ENCODE data around the gene EVI5.

EVI5 gene

DNA sequence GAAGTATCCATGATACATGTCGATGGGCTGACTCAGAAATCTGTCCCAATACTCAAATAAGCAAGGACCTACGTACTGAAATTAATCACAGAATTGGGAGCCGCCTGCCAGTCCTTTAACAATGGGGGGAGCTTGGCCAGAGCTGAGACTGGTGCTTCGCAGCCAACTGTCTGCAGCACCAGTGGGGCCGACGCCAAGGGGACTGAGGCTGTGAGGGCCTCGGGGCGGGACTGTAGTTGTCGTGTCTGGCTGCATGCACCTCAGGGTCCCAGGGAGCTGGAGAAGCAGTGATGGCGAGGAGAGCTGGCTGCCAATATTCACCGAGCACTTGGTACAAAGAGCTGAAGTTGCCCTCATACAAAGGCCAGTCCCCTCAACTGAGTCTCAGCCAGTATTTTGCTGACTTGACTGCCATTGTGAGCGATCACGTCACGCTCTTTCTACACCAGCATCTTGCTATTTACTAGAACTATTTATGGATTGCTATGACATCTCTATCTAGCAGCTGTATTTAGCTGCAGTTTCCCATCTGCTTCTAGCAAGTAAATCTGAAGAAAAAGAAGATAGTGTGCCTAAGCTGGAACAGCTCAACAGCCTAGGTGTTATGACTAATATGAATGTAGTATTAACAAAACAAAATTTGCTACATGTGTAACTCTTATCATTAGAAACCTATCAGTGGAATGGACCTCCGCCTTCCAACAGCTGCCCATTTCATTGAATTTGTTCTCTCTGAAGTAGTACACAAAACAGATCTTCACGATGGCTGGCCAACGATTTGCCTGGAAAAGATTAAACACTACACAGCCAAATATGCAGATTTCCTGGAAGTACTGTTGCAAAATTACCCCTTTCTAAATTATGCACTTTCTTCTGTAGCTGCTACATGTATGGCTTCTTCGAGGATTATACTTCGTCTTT lies 29.1 kb downstream of the EVI5 start:
- ChIA-PET POLR2A (interaction anchor here (1.6 kb wide), 1 partner anchor 76 kb away, joined by 7 read pairs; the partner anchor contains the start of gene RPL5), CTCF (interaction anchor here (0.7 to 1.2 kb wide), 2 partner anchors 19 to 76 kb away, joined by 3 read pairs; partner anchors contain the start of gene RPL5)
- no peak for DNase-seq (ENCODE audit: extremely low spot score)
- TF ChIP-seq LEF1 (IDR thresholded peaks at IDR 0.05; ENCODE audit: borderline replicate concordance) (no peak), FOXK2 (IDR thresholded peaks at IDR 0.05) (no peak), L3MBTL2 (conservative IDR thresholded peaks at IDR 0.05) (no peak), BHLHE40 (IDR thresholded peaks at IDR 0.05; ENCODE audit: borderline replicate concordance) (no peak), ZNF384 (IDR thresholded peaks at IDR 0.05) (no peak), TARDBP (IDR thresholded peaks at IDR 0.05) (no peak), NFRKB (IDR thresholded peaks at IDR 0.05) (no peak)
- TF ChIP-seq, protein P1, sequence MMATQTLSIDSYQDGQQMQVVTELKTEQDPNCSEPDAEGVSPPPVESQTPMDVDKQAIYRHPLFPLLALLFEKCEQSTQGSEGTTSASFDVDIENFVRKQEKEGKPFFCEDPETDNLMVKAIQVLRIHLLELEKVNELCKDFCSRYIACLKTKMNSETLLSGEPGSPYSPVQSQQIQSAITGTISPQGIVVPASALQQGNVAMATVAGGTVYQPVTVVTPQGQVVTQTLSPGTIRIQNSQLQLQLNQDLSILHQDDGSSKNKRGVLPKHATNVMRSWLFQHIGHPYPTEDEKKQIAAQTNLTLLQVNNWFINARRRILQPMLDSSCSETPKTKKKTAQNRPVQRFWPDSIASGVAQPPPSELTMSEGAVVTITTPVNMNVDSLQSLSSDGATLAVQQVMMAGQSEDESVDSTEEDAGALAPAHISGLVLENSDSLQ (IDR thresholded peaks at IDR 0.05) = no peak

DNA sequence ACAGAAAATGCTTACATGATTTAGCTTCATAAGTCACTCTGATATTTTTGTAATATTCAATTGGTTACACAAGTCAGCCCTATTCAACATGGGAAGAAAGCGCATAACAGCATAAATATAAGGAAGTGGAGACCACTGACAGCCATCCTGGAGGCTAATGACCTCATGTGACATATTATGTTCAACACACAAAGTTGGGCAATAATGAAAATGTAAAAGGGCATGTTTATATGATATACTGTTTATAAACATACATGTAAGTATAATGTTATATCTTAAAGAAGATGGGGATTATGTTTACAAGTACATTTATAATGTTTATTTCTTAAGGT lies 30.2 kb downstream of the EVI5 start:
- CTCF ChIA-PET = interaction anchor here (1.2 kb wide), 1 partner anchor 77 kb away, joined by 3 read pairs; the partner anchor contains the start of gene RPL5
- TF ChIP-seq CTBP1 (IDR thresholded peaks at IDR 0.05; ENCODE audit: borderline replicate concordance) (no peak), ARNT (IDR thresholded peaks at IDR 0.05) (no peak), ZNF384 (IDR thresholded peaks at IDR 0.05) (no peak), SP1 (IDR thresholded peaks at IDR 0.05) (no peak), L3MBTL2 (conservative IDR thresholded peaks at IDR 0.05) (no peak), BHLHE40 (IDR thresholded peaks at IDR 0.05; ENCODE audit: borderline replicate concordance) (no peak)
- no peak for DNase-seq (ENCODE audit: extremely low spot score)
- POLR2A ChIA-PET = interaction anchor here (0.7 to 2.6 kb wide), 2 partner anchors 30 to 77 kb away, joined by 3 to 9 read pairs; partner anchors contain the start of genes EVI5 and RPL5

DNA sequence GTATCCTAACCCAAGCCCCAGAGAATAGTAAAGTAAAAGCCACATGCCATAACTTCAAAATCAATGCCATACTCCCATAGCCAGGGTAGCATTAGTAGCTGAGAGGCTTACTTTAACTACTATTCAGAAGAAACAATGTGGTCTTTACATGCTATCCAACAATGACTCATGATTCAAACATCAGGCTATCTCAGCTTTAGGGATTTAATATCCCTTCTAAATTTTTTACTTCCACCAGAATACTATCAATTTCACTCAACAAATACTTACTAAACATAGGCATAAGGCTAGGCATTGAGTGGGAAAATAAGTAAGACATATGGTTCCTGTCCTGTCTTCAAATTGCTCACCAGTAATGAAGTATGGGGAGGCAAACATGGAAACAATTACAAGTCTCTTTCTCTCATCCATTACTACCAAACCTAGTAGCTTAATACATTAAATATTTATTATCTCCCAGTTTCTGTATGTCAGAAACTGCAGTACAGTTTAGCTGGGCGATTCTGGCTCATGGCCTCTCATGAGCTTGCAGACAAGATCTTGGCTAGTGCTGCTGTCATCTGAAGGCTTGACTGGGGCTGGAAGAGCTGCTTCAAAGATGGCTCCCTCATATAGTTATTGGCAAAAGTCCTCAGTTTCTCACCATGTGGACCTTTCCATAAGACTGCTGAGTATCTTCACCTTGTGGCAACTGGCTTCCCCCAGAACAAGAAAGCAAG lies 30.7 kb downstream of the EVI5 start:
- TF ChIP-seq CTBP1 (IDR thresholded peaks at IDR 0.05; ENCODE audit: borderline replicate concordance) (no peak), ARNT (IDR thresholded peaks at IDR 0.05) (no peak), FOXA1 (IDR thresholded peaks at IDR 0.05) (no peak), FOXM1 (IDR thresholded peaks at IDR 0.05; ENCODE audit: borderline replicate concordance) (no peak), ZNF384 (IDR thresholded peaks at IDR 0.05) (no peak), NFRKB (IDR thresholded peaks at IDR 0.05) (no peak), HDGF (IDR thresholded peaks at IDR 0.05; ENCODE audit: borderline replicate concordance) (no peak), BHLHE40 (IDR thresholded peaks at IDR 0.05; ENCODE audit: borderline replicate concordance) (no peak), LEF1 (IDR thresholded peaks at IDR 0.05; ENCODE audit: borderline replicate concordance) (no peak), SUZ12 (IDR thresholded peaks at IDR 0.05) (no peak), TARDBP (IDR thresholded peaks at IDR 0.05) (no peak), FOXK2 (IDR thresholded peaks at IDR 0.05) (no peak), SP1 (IDR thresholded peaks at IDR 0.05) (no peak), ELF4 (IDR thresholded peaks at IDR 0.05) (no peak), L3MBTL2 (conservative IDR thresholded peaks at IDR 0.05) (no peak)
- TF ChIP-seq, protein P1 (IDR thresholded peaks at IDR 0.05) = no peak
- ChIA-PET CTCF (interaction anchor here (1.2 kb wide), 1 partner anchor 77 kb away, joined by 3 read pairs; the partner anchor contains the start of gene RPL5), POLR2A (interaction anchor here (0.7 to 2.6 kb wide), 2 partner anchors 31 to 78 kb away, joined by 3 to 9 read pairs; partner anchors contain the start of genes EVI5 and RPL5)
- DNase-seq (ENCODE audit: extremely low spot score) = no peak

DNA sequence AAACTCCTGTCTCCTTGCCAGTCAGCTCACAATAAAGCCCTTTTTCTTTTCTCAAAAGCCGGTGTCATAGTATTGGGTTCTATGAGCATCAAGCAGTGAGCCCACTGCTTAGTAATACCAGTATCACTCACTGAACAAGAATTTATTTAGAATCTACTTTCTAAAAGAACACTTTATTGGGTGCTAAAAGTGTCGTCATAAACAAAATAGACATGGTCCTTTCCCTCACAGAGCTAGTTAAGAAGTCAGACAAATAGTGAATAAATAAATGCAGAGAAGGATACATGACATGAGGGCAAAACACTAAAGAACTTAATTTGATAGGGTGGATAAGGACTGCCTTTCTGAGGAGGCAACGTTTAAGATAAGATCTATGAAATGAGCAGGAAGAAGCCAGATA lies 32.2 kb downstream of the EVI5 start:
- ChIA-PET CTCF (interaction anchor here (0.7 kb wide), 1 partner anchor 918 kb away, joined by 3 read pairs; no protein-coding TSS in a partner anchor), POLR2A (interaction anchor here (2.6 kb wide), 1 partner anchor 79 kb away, joined by 9 read pairs; the partner anchor contains the start of gene RPL5)
- DNase-seq (ENCODE audit: extremely low spot score) = no peak
- TF ChIP-seq, protein P1 (IDR thresholded peaks at IDR 0.05) = no peak
- TF ChIP-seq ZNF384 (IDR thresholded peaks at IDR 0.05) = peak; percentile 44; the same call in 1 of the 2 replicates

DNA sequence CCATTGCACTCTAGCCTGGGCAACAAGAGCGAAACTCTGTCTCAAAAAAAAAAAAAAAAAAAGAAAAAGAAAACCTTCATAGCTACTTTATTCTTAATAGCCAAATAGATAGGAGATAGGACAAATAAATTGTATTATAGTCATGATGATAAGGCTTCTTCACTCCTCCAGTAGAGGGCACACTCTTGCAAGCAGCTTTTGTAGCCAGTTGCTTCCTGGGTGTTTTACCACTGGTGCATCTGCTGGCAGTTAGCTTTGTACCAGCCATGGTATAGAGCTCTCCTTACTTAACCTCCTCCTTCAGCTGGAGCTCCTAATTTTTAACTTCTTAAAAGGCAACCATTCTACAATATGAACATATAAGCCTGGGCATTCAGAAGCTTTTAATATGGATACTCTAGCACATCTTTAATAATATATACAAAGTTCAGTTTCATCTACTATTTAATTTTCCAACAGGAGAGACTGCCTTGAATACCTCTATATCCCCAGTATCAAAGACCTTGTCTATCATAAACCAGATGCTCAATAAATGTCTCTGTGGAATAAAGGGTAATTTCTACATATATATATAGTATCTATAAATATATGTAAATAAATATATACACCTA lies 35.8 kb downstream of the EVI5 start:
- CTCF ChIA-PET = interaction anchor here (0.6 to 2.0 kb wide), 21 partner anchors 10 to 605 kb away, joined by 3 to 25 read pairs (median 3); partner anchors contain the start of gene RPL5
- TF ChIP-seq SP1 (IDR thresholded peaks at IDR 0.05) = no peak
- no peak for TF ChIP-seq BHLHE40 (IDR thresholded peaks at IDR 0.05; ENCODE audit: borderline replicate concordance)
- no peak for TF ChIP-seq FOXK2 (IDR thresholded peaks at IDR 0.05)
- no peak for TF ChIP-seq SUZ12 (IDR thresholded peaks at IDR 0.05)
- no peak for TF ChIP-seq LEF1 (IDR thresholded peaks at IDR 0.05; ENCODE audit: borderline replicate concordance)
- no peak for TF ChIP-seq FOXM1 (IDR thresholded peaks at IDR 0.05; ENCODE audit: borderline replicate concordance)
- no peak for TF ChIP-seq ELF4 (IDR thresholded peaks at IDR 0.05)
- TF ChIP-seq HDGF (IDR thresholded peaks at IDR 0.05; ENCODE audit: borderline replicate concordance) = no peak
- no peak for TF ChIP-seq NFRKB (IDR thresholded peaks at IDR 0.05)
- TF ChIP-seq ARNT (IDR thresholded peaks at IDR 0.05) = no peak
- TF ChIP-seq ZNF384 (IDR thresholded peaks at IDR 0.05) = no peak
- TF ChIP-seq, protein P1 (IDR thresholded peaks at IDR 0.05) = no peak
- no peak for TF ChIP-seq CTBP1 (IDR thresholded peaks at IDR 0.05; ENCODE audit: borderline replicate concordance)
- TF ChIP-seq L3MBTL2 (conservative IDR thresholded peaks at IDR 0.05) = no peak
- POLR2A ChIA-PET = interaction anchor here (1.1 to 1.2 kb wide), 2 partner anchors 36 to 83 kb away, joined by 4 to 17 read pairs; partner anchors contain the start of genes EVI5 and RPL5
- peak; percentile 70 for DNase-seq (ENCODE audit: extremely low spot score)

All from HEK293T (cell line).